Stimulated activated CD4-positive, alpha-beta T cell treated with anti-CD3 and anti-CD28 coated beads, Interleukin-1b, Interleukin-23, amount 100 ng/mL, for 48 hours (primary cell): Measurements from ENCODE around the gene FZD10.

Experiments used
- DNase-seq: peaks from one replicate; pipeline ENCODE4 v3.0.0-alpha.2; 2020

FZD10 gene, protein sequence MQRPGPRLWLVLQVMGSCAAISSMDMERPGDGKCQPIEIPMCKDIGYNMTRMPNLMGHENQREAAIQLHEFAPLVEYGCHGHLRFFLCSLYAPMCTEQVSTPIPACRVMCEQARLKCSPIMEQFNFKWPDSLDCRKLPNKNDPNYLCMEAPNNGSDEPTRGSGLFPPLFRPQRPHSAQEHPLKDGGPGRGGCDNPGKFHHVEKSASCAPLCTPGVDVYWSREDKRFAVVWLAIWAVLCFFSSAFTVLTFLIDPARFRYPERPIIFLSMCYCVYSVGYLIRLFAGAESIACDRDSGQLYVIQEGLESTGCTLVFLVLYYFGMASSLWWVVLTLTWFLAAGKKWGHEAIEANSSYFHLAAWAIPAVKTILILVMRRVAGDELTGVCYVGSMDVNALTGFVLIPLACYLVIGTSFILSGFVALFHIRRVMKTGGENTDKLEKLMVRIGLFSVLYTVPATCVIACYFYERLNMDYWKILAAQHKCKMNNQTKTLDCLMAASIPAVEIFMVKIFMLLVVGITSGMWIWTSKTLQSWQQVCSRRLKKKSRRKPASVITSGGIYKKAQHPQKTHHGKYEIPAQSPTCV

DNA sequence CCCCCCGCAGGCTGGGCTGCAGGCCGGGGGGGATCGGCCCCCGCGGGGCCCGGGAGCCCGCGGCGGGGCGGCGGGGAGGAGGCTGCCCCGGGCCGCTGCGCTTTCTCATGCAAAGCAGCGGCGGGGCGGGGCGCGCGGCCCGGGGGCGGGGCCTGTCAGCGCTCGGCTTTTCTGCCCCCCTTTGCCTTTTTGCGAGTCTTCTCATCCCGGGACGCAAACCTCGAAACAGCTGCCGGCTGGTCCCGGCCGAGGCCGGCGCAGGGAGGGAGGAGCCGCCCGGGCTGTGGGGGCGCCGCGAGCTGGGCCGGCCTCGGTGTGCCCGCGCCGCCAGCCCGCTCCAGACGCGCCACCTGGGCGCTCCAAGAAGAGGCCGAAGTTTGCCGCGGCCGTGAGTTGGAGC is at the start of gene FZD10:
TSS of gene FZD10 (plus strand) at position 198 of the 400 bp plus-strand sequence. CDS start 479 bp downstream, outside the sequence.
- DNase-seq: no peak

GRCh38 chr12:130114952-130115351 is 47.3 kb upstream of the FZD10 start:
- no peak for DNase-seq

GRCh38 chr12:130115646-130116045 is 46.6 kb upstream of the FZD10 start:
- no peak for DNase-seq

DNA sequence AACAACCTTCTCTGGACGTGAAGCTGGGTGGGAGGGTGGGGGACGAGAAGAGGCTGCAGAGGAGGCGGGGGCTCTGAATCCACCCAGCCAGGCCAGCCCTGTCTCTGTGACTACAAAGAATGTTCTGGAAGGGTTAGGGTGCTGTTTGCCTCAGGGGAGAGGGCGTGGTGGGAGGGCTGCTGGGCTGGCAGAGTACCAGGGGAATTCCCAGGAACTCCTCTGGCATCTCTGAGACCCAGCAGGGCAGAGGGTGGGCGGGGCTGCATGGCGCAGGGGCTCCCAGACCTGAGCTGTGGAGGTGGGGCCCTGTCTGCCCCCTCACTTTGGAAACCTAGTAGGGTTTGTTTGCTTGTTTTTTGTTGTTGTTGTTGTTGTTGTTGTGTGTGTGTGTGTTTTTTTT is 45.5 kb upstream of the FZD10 start:
- DNase-seq: no peak

- DNase-seq: no peak
Observed at GRCh38 chr12:130117233-130117632, 45.0 kb upstream of the FZD10 start.

GRCh38 chr12:130117701-130118100 is 44.6 kb upstream of the FZD10 start:
- DNase-seq: no peak

DNA sequence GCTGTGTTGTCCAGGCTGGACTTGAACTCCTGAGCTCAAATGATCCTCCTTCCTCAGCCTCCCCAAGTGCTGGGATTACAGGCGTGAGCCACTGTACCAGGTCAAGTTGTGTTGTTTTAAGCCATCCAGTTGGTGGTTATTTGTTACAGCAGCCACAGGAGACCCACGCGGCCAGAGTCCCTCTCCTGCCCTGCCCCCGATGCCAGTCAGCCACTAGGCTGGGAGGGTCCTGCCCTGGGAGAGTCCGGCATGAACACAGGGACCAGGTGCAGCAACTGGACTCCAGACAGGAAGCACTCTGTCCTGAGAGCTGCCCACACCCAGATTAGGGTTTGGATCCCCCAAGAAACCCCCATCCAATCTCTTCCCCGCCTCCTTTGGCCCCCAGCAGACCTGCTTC is 44.1 kb upstream of the FZD10 start:
- DNase-seq: no peak

- DNase-seq: peak; percentile 14
Observed at GRCh38 chr12:130119241-130119861, 42.9 kb upstream of the FZD10 start.

GRCh38 chr12:130120012-130120805 is 42.1 kb upstream of the FZD10 start:
- DNase-seq: no peak

DNA sequence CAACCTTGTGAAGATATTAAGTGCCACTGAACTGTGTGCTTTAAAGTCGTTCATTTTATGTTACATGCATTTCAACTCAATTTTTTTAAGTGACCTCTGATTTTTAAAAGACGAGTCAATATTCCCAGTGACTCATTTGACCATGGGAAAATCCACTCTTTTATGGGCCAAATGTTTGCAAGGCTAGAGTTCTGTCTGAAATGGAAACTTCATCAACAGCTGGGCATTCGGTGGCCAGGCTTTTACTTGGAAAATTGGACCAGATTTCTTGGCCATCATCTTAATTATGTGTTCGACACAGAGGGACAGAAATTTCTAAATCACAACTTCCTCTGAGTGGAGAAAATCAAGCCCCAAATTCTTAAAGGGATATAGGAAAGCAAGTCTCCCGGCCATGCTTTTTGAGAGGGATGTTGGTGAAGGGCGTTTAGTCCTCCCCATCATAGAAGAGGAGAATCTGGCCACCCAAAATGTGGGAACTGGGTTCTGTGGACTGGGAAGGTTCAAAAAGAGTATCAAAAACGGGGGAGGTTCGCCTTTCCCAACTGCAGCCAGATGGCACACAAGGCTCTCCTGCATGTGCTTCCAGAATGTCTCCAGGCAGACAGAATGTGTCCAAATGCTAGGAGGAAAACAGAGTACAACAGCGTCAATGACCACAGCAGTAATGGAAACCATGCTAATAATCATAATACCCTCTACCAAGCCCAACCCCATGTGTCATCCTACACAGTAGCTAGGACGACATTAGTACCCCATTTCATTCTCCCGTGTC is 40.9 kb upstream of the FZD10 start:
- DNase-seq: no peak

DNA sequence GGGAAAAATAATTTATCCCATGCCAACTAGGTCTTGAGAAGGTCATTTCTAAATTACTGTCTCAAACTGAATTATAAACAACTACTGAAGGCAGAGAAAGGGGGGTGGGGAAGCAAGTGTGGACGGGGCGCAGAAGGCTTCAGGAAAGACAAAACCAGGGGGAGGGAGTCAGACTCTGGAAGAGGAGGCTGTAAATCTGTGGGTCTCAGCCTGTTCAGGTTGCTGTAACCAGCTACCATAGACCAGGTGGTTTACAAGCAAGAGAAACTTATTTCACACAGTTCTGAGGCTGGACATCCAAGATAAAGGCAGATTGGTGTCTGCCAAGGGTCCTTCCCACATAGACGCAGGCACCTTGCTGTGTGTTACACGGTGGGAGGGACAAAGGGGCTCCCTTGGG is 39.9 kb upstream of the FZD10 start:
- DNase-seq: no peak

DNA sequence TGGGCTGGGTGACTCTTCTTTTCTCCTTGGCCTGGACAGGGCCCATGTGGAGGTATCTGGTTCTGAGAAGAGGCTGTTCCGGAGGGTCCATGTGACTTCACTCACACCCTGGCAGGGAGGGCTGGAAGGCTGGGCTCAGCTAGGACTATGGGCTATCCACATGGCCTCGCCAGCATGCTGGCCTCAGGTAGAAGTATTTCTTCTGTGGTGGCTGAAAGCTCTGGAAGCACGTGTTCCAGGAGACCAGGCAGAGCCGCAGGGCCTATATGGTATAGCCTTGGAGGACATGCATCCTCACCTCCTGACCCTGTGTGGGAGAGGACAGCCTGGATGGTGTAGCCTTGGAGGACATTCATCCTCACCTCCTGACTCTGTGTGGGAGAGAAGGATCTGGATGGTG is 38.2 kb upstream of the FZD10 start:
- DNase-seq: no peak

GRCh38 chr12:130124605-130125244 is 37.5 kb upstream of the FZD10 start:
- DNase-seq: no peak

- no peak for DNase-seq
Observed at GRCh38 chr12:130126023-130126432, 36.2 kb upstream of the FZD10 start.

DNA sequence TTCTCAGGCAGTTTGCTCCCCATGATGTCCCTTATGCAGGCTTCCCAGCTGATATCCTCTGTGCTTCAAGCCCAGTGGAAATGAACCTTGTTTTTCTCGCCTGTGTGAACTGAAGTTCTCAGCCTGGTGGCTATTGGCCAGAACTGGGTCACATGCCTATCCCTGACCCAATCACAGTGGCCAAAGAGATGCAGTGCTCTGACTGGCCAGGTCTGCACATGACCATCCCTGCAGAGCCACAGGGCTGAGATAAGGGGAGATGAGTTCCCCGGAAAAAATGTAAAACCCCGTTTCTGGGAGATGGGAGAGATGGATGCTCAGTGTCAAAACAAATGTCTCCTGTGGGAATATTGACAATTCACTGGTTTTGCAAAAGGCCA is 34.7 kb upstream of the FZD10 start:
- DNase-seq: no peak

- DNase-seq: no peak
Observed at GRCh38 chr12:130127912-130128789, 34.1 kb upstream of the FZD10 start.

- DNase-seq: no peak
Observed at GRCh38 chr12:130128790-130129735, 33.2 kb upstream of the FZD10 start.

GRCh38 chr12:130130346-130130745 is 31.9 kb upstream of the FZD10 start:
- DNase-seq: no peak

GRCh38 chr12:130131025-130131424 is 31.2 kb upstream of the FZD10 start:
- DNase-seq: no peak

DNA sequence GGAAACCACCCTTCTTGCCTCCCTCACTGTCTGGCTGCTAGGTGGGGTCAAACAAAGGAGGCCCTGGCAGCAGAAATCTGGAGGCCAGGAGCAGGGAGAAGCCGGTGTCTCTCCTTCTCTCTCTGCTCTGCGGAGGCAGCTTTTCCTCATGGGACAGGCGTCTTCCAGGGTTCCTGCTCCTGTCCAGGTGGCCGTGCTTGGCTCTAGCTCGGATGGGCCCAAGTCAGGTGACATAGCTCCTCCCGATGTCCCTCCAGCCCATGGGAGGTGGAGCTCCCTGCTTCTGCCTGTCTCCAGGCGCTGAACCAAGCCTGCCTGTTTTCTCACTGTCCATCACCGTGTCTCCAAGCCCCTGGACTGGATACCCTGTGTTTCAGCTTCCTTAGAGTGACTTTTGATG is 30.5 kb upstream of the FZD10 start:
- DNase-seq: no peak
